Skin epidermis (tissue), 12 donors: ENCODE measurements around the gene PRDX2.
"Not testable (repeated sequence)": the region's sequence is repeated elsewhere in the genome, so short reads cannot be mapped to it uniquely, and the experiment has no call there.

Experiments
- H3K27ac ChIP-seq, 21 experiments: fragments of 200-600 bp; sonication (generic) in 11 of 21; one replicate each; pipeline ENCODE4 v1.5.0; 2020; ENCODE audit warnings: mild to moderate bottlenecking in 3 of 21, inconsistent platforms in 2 of 21, moderate library complexity in 2 of 21
- H3K4me3 ChIP-seq, 7 experiments: fragments of 200-600 bp; sonication (generic) in 2 of 7; one replicate each; pipeline ENCODE4 v1.5.0; 2020; ENCODE audit warnings: inconsistent platforms in 2 of 7, mild to moderate bottlenecking in 2 of 7, moderate library complexity in 1 of 7

Gene PRDX2

GRCh38 chr19:12833418-12833737 is 31.8 kb upstream of the PRDX2 start:
- Histone ChIP-seq H3K27ac (no peak overlapping the region), H3K4me3 (peak overlapping the region in 3 of 7 experiments; percentile 14 to 37 (median 29))

GRCh38 chr19:12828494-12828893 is 26.9 kb upstream of the PRDX2 start:
- Histone ChIP-seq H3K4me3 (no peak overlapping the region), H3K27ac (no peak overlapping the region)

GRCh38 chr19:12825254-12826131 is 23.9 kb upstream of the PRDX2 start:
- no peak overlapping the region for H3K4me3 ChIP-seq
- H3K27ac ChIP-seq, result no peak overlapping the region

- Histone ChIP-seq H3K27ac (no peak overlapping the region), H3K4me3 (no peak overlapping the region)
Measured at GRCh38 chr19:12821761-12822160, 20.2 kb upstream of the PRDX2 start.

- not testable (repeated sequence) for H3K27ac ChIP-seq, H3K4me3 ChIP-seq
Measured at GRCh38 chr19:12817810-12818209, 16.2 kb upstream of the PRDX2 start.

- not testable (repeated sequence) for H3K4me3 ChIP-seq, H3K27ac ChIP-seq
Measured at GRCh38 chr19:12817188-12817587, 15.6 kb upstream of the PRDX2 start.

GRCh38 chr19:12815088-12815487 is 13.5 kb upstream of the PRDX2 start:
- H3K27ac ChIP-seq, result no peak overlapping the region
- no peak overlapping the region for H3K4me3 ChIP-seq

GRCh38 chr19:12806242-12807081 is 4.9 kb upstream of the PRDX2 start, which contains the start of gene RNASEH2A:
Gene RNASEH2A (plus strand): TSS chr19:12806584. CDS start chr19:12806674, 90 bp downstream.
- peak within 1 kb of the TSS in 19 of 21 experiments; percentile 7 to 83 (median 68) for H3K27ac ChIP-seq
- peak within 1 kb of the TSS; percentile 57 to 67 (median 61) for H3K4me3 ChIP-seq

GRCh38 chr19:12804051-12804450 is 2.5 kb upstream of the PRDX2 start:
- Histone ChIP-seq H3K4me3 (no peak overlapping the region), H3K27ac (no peak overlapping the region)

GRCh38 chr19:12802267-12803106 is 887 bp upstream of the PRDX2 start:
- H3K27ac ChIP-seq, result peak overlapping the region in 15 of 21 experiments; percentile 61 to 88 (median 83)
- H3K4me3 ChIP-seq, result peak overlapping the region; percentile 48 to 75 (median 68)

GRCh38 chr19:12800923-12801465 is 606 bp downstream of the PRDX2 start:
- Histone ChIP-seq H3K4me3 (peak overlapping the region; percentile 48 to 75 (median 68)), H3K27ac (peak overlapping the region in 20 of 21 experiments; percentile 37 to 88 (median 81))

GRCh38 chr19:12800466-12800770 is 1.2 kb downstream of the PRDX2 start:
- peak overlapping the region in 4 of 21 experiments; percentile 74 to 85 (median 80) for H3K27ac ChIP-seq
- H3K4me3 ChIP-seq, result peak overlapping the region in 5 of 7 experiments; percentile 48 to 74 (median 63)

GRCh38 chr19:12799742-12800465 is 1.7 kb downstream of the PRDX2 start:
- peak overlapping the region in 2 of 21 experiments; percentile 34 to 85 for H3K27ac ChIP-seq
- H3K4me3 ChIP-seq, result peak overlapping the region in 2 of 7 experiments; percentile 48 to 55

- H3K4me3 ChIP-seq, H3K27ac ChIP-seq: not testable (repeated sequence)
Measured at GRCh38 chr19:12797607-12798006, 4.0 kb downstream of the PRDX2 start.

GRCh38 chr19:12797141-12797587 is 4.4 kb downstream of the PRDX2 start:
- H3K27ac ChIP-seq, result peak overlapping the region in 6 of 21 experiments; percentile 13 to 98 (median 88)
- no peak overlapping the region for H3K4me3 ChIP-seq

GRCh38 chr19:12796146-12797071 is 5.2 kb downstream of the PRDX2 start:
- Histone ChIP-seq H3K4me3 (no peak overlapping the region), H3K27ac (peak overlapping the region in 20 of 21 experiments; percentile 8 to 100 (median 80))

GRCh38 chr19:12794971-12795381 is 6.6 kb downstream of the PRDX2 start:
- peak overlapping the region in 18 of 21 experiments; percentile 16 to 100 (median 98) for H3K27ac ChIP-seq
- peak overlapping the region in 1 of 7 experiments; percentile 57 for H3K4me3 ChIP-seq
